ENCODE measurements around the gene ZNF652.

Gene ZNF652

DNA sequence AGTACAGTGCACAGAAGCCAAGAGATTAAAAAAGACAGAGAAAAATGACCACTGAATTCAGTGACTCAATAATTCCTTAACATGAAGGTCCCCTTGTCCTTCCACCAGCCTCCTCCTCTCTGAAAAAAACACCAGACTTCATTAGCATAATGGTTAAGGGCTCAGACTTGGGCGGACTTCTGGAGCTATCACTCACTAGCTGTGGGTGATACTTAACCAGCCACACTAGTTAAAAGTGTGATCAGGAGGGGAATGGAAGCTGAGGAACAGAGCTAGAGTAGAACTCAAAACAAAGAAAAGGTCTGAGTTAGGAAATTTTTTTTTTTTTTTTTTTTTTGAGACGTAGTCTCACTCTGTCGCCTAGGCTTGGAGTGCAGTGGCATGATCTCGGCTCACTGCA lies 23.2 kb downstream of the ZNF652 start:
- no peak overlapping the region for H3K27ac ChIP-seq (ENCODE audit: low read depth, low read length)
- no peaks in the 10 kb centered on the region for H3K36me3 ChIP-seq (ENCODE audit: control insufficient read depth in 1 of 2, insufficient read depth in 2 of 2, low read length in 2 of 2)
- no peak overlapping the region for H4K8ac ChIP-seq (ENCODE audit: low read depth, low read length)
- H3K27me3 ChIP-seq (ENCODE audit: insufficient read depth, low read length) = no peaks in the 10 kb centered on the region
- peaks cover 4% of the 10 kb centered on the region for H3K79me2 ChIP-seq (ENCODE audit: control insufficient read depth, insufficient read depth, low read length, poor library complexity)
- no CpG with 5 or more reads among the region's 4 CpGs for WGBS (ENCODE audit: extremely low coverage, insufficient coverage, insufficient read length)
- DNase-seq = no peak
- H3K4me2 ChIP-seq (ENCODE audit: low read length) = no peak overlapping the region
- no peak overlapping the region for H3K4ac ChIP-seq (ENCODE audit: low read depth, low read length)
- no peaks in the 10 kb centered on the region for H3K4me1 ChIP-seq (ENCODE audit: control insufficient read depth in 1 of 2, insufficient read depth in 2 of 2, low read length in 2 of 2)
- no peak overlapping the region for H2BK5ac ChIP-seq (ENCODE audit: low read depth, low read length, poor library complexity)
- no peak overlapping the region for H2AK5ac ChIP-seq (ENCODE audit: low read length)
- H3K18ac ChIP-seq (ENCODE audit: low read length) = no peak overlapping the region
- no peak overlapping the region for H3K4me3 ChIP-seq (ENCODE audit: low read depth, low read length)
- H3K79me1 ChIP-seq (ENCODE audit: low read length) = no peaks in the 10 kb centered on the region
- no peak overlapping the region for H4K12ac ChIP-seq (ENCODE audit: low read depth, low read length)
- H2BK120ac ChIP-seq (ENCODE audit: insufficient read depth, low read length, poor library complexity) = no peak overlapping the region
- H3K9ac ChIP-seq (ENCODE audit: low read length) = no peak overlapping the region
- no peaks in the 10 kb centered on the region for H3K9me3 ChIP-seq (ENCODE audit: insufficient read depth, low read depth, low read length)
- H4K91ac ChIP-seq (ENCODE audit: low read depth, low read length) = no peak overlapping the region
- H3K23ac ChIP-seq (ENCODE audit: low read length) = no peak overlapping the region
- no peak overlapping the region for H2BK12ac ChIP-seq (ENCODE audit: low read length)
- no peak overlapping the region for H2AFZ ChIP-seq (ENCODE audit: insufficient read depth, low read length, poor library complexity)
- H3K14ac ChIP-seq (ENCODE audit: low read length) = no peak overlapping the region

DNA sequence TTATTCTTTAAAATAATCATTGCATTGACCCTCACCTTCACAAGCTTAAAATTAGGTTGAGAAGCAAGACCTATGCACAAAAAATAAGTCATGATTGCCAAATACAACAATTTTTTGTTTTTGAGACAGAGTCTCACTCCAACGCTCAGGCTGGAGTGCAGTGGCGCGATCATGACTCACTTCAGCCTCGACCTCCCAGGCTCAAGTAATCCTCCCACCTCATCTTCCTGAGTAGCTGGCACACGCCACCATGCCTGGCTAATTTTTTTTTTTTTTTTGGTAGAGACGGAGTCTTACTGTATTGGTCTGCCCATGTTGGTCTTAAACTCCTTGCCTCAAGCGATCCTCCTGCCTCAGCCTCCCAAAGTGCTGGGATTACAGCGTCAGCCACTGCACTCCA lies 24.2 kb downstream of the ZNF652 start:
- Histone ChIP-seq H3K36me3 (ENCODE audit: control insufficient read depth in 1 of 2, insufficient read depth in 2 of 2, low read length in 2 of 2) (no peaks in the 10 kb centered on the region), H3K9ac (ENCODE audit: low read length) (no peak overlapping the region), H3K4ac (ENCODE audit: low read depth, low read length) (no peak overlapping the region), H3K4me1 (ENCODE audit: control insufficient read depth in 1 of 2, insufficient read depth in 2 of 2, low read length in 2 of 2) (no peaks in the 10 kb centered on the region), H3K4me2 (ENCODE audit: low read length) (no peak overlapping the region), H2BK5ac (ENCODE audit: low read depth, low read length, poor library complexity) (no peak overlapping the region), H3K27me3 (ENCODE audit: insufficient read depth, low read length) (no peaks in the 10 kb centered on the region), H2AFZ (ENCODE audit: insufficient read depth, low read length, poor library complexity) (no peak overlapping the region), H3K79me2 (ENCODE audit: control insufficient read depth, insufficient read depth, low read length, poor library complexity) (peaks cover 4% of the 10 kb centered on the region), H2BK12ac (ENCODE audit: low read length) (no peak overlapping the region), H3K27ac (ENCODE audit: low read depth, low read length) (no peak overlapping the region), H3K18ac (ENCODE audit: low read length) (no peak overlapping the region), H4K8ac (ENCODE audit: low read depth, low read length) (no peak overlapping the region), H3K23ac (ENCODE audit: low read length) (no peak overlapping the region), H3K4me3 (ENCODE audit: low read depth, low read length) (no peak overlapping the region), H4K91ac (ENCODE audit: low read depth, low read length) (no peak overlapping the region), H2BK120ac (ENCODE audit: insufficient read depth, low read length, poor library complexity) (no peak overlapping the region), H3K79me1 (ENCODE audit: low read length) (no peaks in the 10 kb centered on the region), H4K12ac (ENCODE audit: low read depth, low read length) (no peak overlapping the region), H2AK5ac (ENCODE audit: low read length) (no peak overlapping the region), H3K9me3 (ENCODE audit: insufficient read depth, low read depth, low read length) (no peaks in the 10 kb centered on the region), H3K14ac (ENCODE audit: low read length) (no peak overlapping the region)
- DNase-seq = peak in 1 of 2 donors; percentile 18
- WGBS (ENCODE audit: extremely low coverage, insufficient coverage, insufficient read length) = no CpG with 5 or more reads among the region's 8 CpGs

DNA sequence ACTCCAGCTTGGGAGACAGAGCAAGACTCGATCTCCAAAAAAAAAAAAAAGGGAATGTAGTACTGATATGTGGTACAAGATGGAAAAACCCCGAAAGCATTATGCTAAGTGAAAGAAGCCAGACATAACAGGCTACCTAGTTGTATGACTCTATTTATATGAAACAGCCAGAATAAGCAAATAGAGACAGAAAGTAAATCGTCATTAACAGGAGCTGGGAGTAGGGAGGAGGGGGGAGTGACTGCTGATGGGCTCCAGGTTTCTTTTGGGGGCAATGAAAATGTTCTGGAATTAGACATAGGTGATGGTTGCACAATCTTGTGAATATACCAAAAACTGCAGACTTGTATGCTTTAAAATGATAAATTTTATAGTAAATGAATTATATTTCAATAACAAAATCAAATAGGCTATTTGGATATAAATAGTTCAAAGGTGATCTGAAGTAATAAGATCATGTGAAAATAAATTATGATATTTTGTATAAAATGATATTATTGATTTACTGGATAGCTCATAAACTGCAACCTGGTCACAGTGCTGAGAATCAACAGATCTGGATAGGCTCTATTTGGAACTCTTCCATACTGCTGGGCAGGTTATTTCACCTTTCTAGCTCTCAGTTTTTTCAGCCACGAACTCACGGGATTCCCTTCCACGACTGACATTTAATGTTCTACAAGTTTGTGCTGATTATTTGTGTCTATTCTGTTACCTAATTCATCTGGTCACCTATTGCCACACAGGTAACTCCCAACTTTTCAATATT lies 27.1 kb downstream of the ZNF652 start:
- Histone ChIP-seq H2BK120ac (ENCODE audit: insufficient read depth, low read length, poor library complexity) (no peak overlapping the region), H3K79me1 (ENCODE audit: low read length) (no peaks in the 10 kb centered on the region), H3K14ac (ENCODE audit: low read length) (no peak overlapping the region), H3K27me3 (ENCODE audit: insufficient read depth, low read length) (no peaks in the 10 kb centered on the region), H3K18ac (ENCODE audit: low read length) (no peak overlapping the region), H2BK12ac (ENCODE audit: low read length) (no peak overlapping the region), H4K91ac (ENCODE audit: low read depth, low read length) (no peak overlapping the region), H4K8ac (ENCODE audit: low read depth, low read length) (no peak overlapping the region), H3K9ac (ENCODE audit: low read length) (no peak overlapping the region), H2AFZ (ENCODE audit: insufficient read depth, low read length, poor library complexity) (no peak overlapping the region), H3K4me3 (ENCODE audit: low read depth, low read length) (no peak overlapping the region), H2AK5ac (ENCODE audit: low read length) (no peak overlapping the region), H3K79me2 (ENCODE audit: control insufficient read depth, insufficient read depth, low read length, poor library complexity) (peaks cover 2% of the 10 kb centered on the region), H3K4me1 (ENCODE audit: control insufficient read depth in 1 of 2, insufficient read depth in 2 of 2, low read length in 2 of 2) (no peaks in the 10 kb centered on the region), H3K4me2 (ENCODE audit: low read length) (no peak overlapping the region), H3K4ac (ENCODE audit: low read depth, low read length) (no peak overlapping the region), H2BK5ac (ENCODE audit: low read depth, low read length, poor library complexity) (no peak overlapping the region), H3K9me3 (ENCODE audit: insufficient read depth, low read depth, low read length) (no peaks in the 10 kb centered on the region), H3K36me3 (ENCODE audit: control insufficient read depth in 1 of 2, insufficient read depth in 2 of 2, low read length in 2 of 2) (no peaks in the 10 kb centered on the region), H3K27ac (ENCODE audit: low read depth, low read length) (no peak overlapping the region), H3K23ac (ENCODE audit: low read length) (no peak overlapping the region), H4K12ac (ENCODE audit: low read depth, low read length) (no peak overlapping the region)
- no peak for DNase-seq
- WGBS (ENCODE audit: extremely low coverage, insufficient coverage, insufficient read length) = no CpG with 5 or more reads among the region's 6 CpGs

DNA sequence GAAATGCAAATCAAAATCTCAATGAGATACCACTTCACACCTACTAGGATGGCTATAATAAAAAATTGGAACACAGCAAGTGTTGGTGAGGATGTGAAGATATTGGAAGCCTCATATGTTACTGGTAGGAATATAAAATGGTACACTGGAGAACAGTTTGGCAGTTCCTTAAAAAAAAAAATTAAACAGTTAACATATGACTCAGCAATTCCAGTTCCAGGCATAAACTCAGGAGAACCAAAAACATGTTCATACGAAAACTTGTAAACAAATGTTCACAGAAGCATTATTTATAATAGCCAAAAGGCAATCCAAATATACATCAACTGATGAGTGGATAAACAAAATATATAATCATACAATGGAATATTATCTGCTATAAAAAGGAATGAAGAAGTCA lies 28.2 kb downstream of the ZNF652 start:
- H3K9me3 ChIP-seq (ENCODE audit: insufficient read depth, low read depth, low read length) = no peaks in the 10 kb centered on the region
- H3K9ac ChIP-seq (ENCODE audit: low read length) = no peak overlapping the region
- H3K4me3 ChIP-seq (ENCODE audit: low read depth, low read length) = no peak overlapping the region
- no peaks in the 10 kb centered on the region for H3K4me1 ChIP-seq (ENCODE audit: control insufficient read depth in 1 of 2, insufficient read depth in 2 of 2, low read length in 2 of 2)
- peaks cover 2% of the 10 kb centered on the region for H3K79me2 ChIP-seq (ENCODE audit: control insufficient read depth, insufficient read depth, low read length, poor library complexity)
- H2AFZ ChIP-seq (ENCODE audit: insufficient read depth, low read length, poor library complexity) = no peak overlapping the region
- WGBS (ENCODE audit: extremely low coverage, insufficient coverage, insufficient read length) = no CpG with 5 or more reads among the region's 1 CpG
- H4K91ac ChIP-seq (ENCODE audit: low read depth, low read length) = no peak overlapping the region
- H3K36me3 ChIP-seq (ENCODE audit: control insufficient read depth in 1 of 2, insufficient read depth in 2 of 2, low read length in 2 of 2) = no peaks in the 10 kb centered on the region
- no peak overlapping the region for H3K27ac ChIP-seq (ENCODE audit: low read depth, low read length)
- H4K8ac ChIP-seq (ENCODE audit: low read depth, low read length) = no peak overlapping the region
- H3K23ac ChIP-seq (ENCODE audit: low read length) = no peak overlapping the region
- H2BK5ac ChIP-seq (ENCODE audit: low read depth, low read length, poor library complexity) = no peak overlapping the region
- H2BK120ac ChIP-seq (ENCODE audit: insufficient read depth, low read length, poor library complexity) = no peak overlapping the region
- no peaks in the 10 kb centered on the region for H3K79me1 ChIP-seq (ENCODE audit: low read length)
- no peak overlapping the region for H3K4me2 ChIP-seq (ENCODE audit: low read length)
- no peak overlapping the region for H4K12ac ChIP-seq (ENCODE audit: low read depth, low read length)
- no peak overlapping the region for H3K4ac ChIP-seq (ENCODE audit: low read depth, low read length)
- H2BK12ac ChIP-seq (ENCODE audit: low read length) = no peak overlapping the region
- no peak overlapping the region for H2AK5ac ChIP-seq (ENCODE audit: low read length)
- no peak for DNase-seq
- no peaks in the 10 kb centered on the region for H3K27me3 ChIP-seq (ENCODE audit: insufficient read depth, low read length)
- no peak overlapping the region for H3K14ac ChIP-seq (ENCODE audit: low read length)
- no peak overlapping the region for H3K18ac ChIP-seq (ENCODE audit: low read length)
